SK-N-SH treated with all-trans-retinoic acid at 6 μM for 48 hours (cell line): ENCODE data around the gene APBB1.

Experiments
- ATAC-seq: fragments of 200-7000 bp; cut with Tn5 transposase; 3 replicates; pipeline ENCODE4 v1.9.1; 2020; ENCODE audit warnings: mild to moderate bottlenecking, moderate library complexity
- ARNTL ChIP-seq: fragments of 450-650 bp; formaldehyde crosslinking; IDR thresholded peaks from 2 replicates; pipeline ENCODE4 v1.5.0; 2020; ENCODE audit warnings: low read depth, mild to moderate bottlenecking, moderate library complexity, borderline replicate concordance
- BACH2 ChIP-seq: fragments of 250-450 bp; sonication (Bioruptor Pico); IDR thresholded peaks from 2 replicates; pipeline ENCODE4 v1.9.0; 2021; ENCODE audit warnings: mild to moderate bottlenecking, borderline replicate concordance
- CSDC2 ChIP-seq: fragments of 250-450 bp; sonication (Bioruptor Pico); IDR thresholded peaks from 2 replicates; pipeline ENCODE4 v1.5.0; 2020; ENCODE audit warnings: mild to moderate bottlenecking, moderate library complexity
- ESRRG ChIP-seq: fragments of 250-450 bp; sonication (Bioruptor Pico); IDR thresholded peaks from 2 replicates; pipeline ENCODE4 v1.6.1; 2021; ENCODE audit warnings: mild to moderate bottlenecking
- GLIS3 ChIP-seq: fragments of 250-450 bp; sonication (Bioruptor Pico); IDR thresholded peaks from 2 replicates; pipeline ENCODE4 v1.5.0; 2020; ENCODE audit warnings: mild to moderate bottlenecking, moderate library complexity
- ISL1 ChIP-seq: fragments of 250-450 bp; sonication (Bioruptor Pico); IDR thresholded peaks from 2 replicates; pipeline ENCODE4 v2.1.2; 2022; ENCODE audit warnings: mild to moderate bottlenecking, moderate library complexity
- PPARA ChIP-seq: fragments of 250-450 bp; sonication (Bioruptor Pico); IDR thresholded peaks from 2 replicates; pipeline ENCODE4 v1.5.0; 2020; ENCODE audit warnings: mild to moderate bottlenecking, borderline replicate concordance
- RARB ChIP-seq: fragments of 250-450 bp; sonication (Bioruptor Pico); IDR thresholded peaks from 2 replicates; pipeline ENCODE4 v1.8.0; 2021; ENCODE audit warnings: mild to moderate bottlenecking, moderate library complexity
- SNAI2 ChIP-seq: fragments of 250-450 bp; sonication (Bioruptor Pico); IDR thresholded peaks from 2 replicates; pipeline ENCODE4 v1.5.0; 2020; ENCODE audit warnings: mild to moderate bottlenecking, moderate library complexity
- TCF4 ChIP-seq: fragments of 250-450 bp; sonication (Bioruptor Pico); IDR thresholded peaks from 2 replicates; pipeline ENCODE4 v1.8.0; 2021; ENCODE audit warnings: mild to moderate bottlenecking, moderate library complexity, borderline replicate concordance
- TOX ChIP-seq: fragments of 250-450 bp; sonication (Bioruptor Pico); IDR thresholded peaks from 2 replicates; pipeline ENCODE4 v1.8.0; 2021; ENCODE audit warnings: mild to moderate bottlenecking, moderate library complexity, borderline replicate concordance
- ZC3H10 ChIP-seq: fragments of 250-450 bp; sonication (Bioruptor Pico); IDR thresholded peaks from 2 replicates; pipeline ENCODE4 v1.5.1; 2021; ENCODE audit warnings: mild to moderate bottlenecking, moderate library complexity
- ZFP3 ChIP-seq: fragments of 250-450 bp; sonication (Bioruptor Pico); IDR thresholded peaks from 2 replicates; pipeline ENCODE4 v1.5.0; 2020; ENCODE audit warnings: mild to moderate bottlenecking, moderate library complexity
- ZFP30 ChIP-seq: fragments of 450-650 bp; formaldehyde crosslinking; IDR thresholded peaks from 2 replicates; pipeline ENCODE4 v1.5.0; 2022; ENCODE audit warnings: mild to moderate bottlenecking, moderate library complexity
- ZNF565 ChIP-seq: fragments of 450-650 bp; formaldehyde crosslinking; conservative IDR thresholded peaks from 2 replicates; pipeline ENCODE4 v1.5.0; 2020; ENCODE audit warnings: low read depth, mild to moderate bottlenecking, moderate library complexity
- ZNF70 ChIP-seq: fragments of 450-650 bp; formaldehyde crosslinking; IDR thresholded peaks from 2 replicates; pipeline ENCODE4 v1.5.0; 2020; ENCODE audit warnings: mild to moderate bottlenecking, moderate library complexity
- ZNF8 ChIP-seq: fragments of 450-650 bp; formaldehyde crosslinking; IDR thresholded peaks from 2 replicates; pipeline ENCODE4 v1.5.0; 2020; ENCODE audit warnings: mild to moderate bottlenecking, moderate library complexity
- TF ChIP-seq, protein P1 (sequence below): fragments of 250-450 bp; sonication (Bioruptor Pico); IDR thresholded peaks from 2 replicates; pipeline ENCODE4 v1.5.1; 2021; ENCODE audit warnings: mild to moderate bottlenecking, moderate library complexity
- TF ChIP-seq, protein P2 (sequence below): fragments of 250-450 bp; sonication (Bioruptor Pico); IDR thresholded peaks from 2 replicates; pipeline ENCODE4 v1.5.1; 2020; ENCODE audit warnings: low read depth, mild to moderate bottlenecking, moderate library complexity
- TF ChIP-seq, protein P3 (sequence below): fragments of 250-450 bp; sonication (Bioruptor Pico); IDR thresholded peaks from 2 replicates; pipeline ENCODE4 v1.8.0; 2020; ENCODE audit warnings: mild to moderate bottlenecking, moderate library complexity, borderline replicate concordance
- TF ChIP-seq, protein P4 (sequence below): fragments of 250-450 bp; sonication (Bioruptor Pico); IDR thresholded peaks from 2 replicates; pipeline ENCODE4 v1.5.0; 2020; ENCODE audit warnings: mild to moderate bottlenecking, moderate library complexity
- TF ChIP-seq, protein P5 (sequence below): fragments of 250-450 bp; sonication (Bioruptor Pico); IDR thresholded peaks from 2 replicates; pipeline ENCODE4 v1.8.0; 2021; ENCODE audit warnings: low read depth, mild to moderate bottlenecking, moderate library complexity, borderline replicate concordance

Gene APBB1

DNA sequence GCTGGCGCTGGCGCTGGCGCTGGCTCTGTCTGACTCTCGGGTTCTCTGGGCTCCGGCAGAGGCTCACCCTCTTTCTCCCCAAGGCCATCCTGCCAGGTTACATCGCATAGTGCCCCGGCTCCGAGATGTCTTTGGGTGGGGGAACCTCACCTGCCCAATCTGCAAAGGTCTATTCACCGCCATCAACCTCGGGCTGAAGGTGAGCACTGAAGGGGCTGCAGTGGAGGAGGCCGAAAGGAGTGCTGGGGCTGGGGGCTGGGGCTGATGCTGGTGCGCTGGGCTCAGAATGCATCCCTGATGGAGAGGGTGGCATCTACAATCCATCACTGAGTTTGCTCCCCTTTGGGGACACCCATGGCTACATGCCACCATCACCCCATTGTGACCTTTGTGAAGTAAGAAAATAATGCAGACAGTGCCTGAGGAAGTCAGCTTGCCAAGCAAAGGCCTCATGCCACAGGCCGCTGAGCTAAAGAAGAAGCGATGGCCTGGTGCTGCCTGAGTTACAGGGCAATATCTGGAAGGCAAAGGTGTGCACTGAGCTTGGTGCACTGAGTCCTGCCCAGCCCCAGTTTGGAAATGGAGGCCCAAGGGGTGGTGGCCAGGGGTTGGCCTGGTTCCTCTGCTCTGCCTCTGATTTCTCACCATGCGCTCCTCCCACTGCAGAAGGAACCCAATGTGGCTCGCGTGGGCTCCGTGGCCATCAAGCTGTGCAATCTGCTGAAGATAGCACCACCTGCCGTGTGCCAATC, 28.0 kb downstream of the APBB1 start:
- ATAC-seq, result peak; percentile 5; the same call in 2 of the 3 replicates
- TF ChIP-seq ZC3H10 (CRISPR knock-in tag), result no peak
- TF ChIP-seq PPARA, result no peak
- TF ChIP-seq ZFP30 (CRISPR knock-in tag), result no peak
- no peak for TF ChIP-seq CSDC2
- no peak for TF ChIP-seq ZNF70 (CRISPR knock-in tag)
- TF ChIP-seq, protein P1, sequence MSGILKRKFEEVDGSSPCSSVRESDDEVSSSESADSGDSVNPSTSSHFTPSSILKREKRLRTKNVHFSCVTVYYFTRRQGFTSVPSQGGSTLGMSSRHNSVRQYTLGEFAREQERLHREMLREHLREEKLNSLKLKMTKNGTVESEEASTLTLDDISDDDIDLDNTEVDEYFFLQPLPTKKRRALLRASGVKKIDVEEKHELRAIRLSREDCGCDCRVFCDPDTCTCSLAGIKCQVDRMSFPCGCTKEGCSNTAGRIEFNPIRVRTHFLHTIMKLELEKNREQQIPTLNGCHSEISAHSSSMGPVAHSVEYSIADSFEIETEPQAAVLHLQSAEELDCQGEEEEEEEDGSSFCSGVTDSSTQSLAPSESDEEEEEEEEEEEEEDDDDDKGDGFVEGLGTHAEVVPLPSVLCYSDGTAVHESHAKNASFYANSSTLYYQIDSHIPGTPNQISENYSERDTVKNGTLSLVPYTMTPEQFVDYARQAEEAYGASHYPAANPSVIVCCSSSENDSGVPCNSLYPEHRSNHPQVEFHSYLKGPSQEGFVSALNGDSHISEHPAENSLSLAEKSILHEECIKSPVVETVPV (CRISPR knock-in tag), result no peak
- no peak for TF ChIP-seq ARNTL
- TF ChIP-seq SNAI2 (CRISPR knock-in tag), result no peak
- TF ChIP-seq, protein P2, sequence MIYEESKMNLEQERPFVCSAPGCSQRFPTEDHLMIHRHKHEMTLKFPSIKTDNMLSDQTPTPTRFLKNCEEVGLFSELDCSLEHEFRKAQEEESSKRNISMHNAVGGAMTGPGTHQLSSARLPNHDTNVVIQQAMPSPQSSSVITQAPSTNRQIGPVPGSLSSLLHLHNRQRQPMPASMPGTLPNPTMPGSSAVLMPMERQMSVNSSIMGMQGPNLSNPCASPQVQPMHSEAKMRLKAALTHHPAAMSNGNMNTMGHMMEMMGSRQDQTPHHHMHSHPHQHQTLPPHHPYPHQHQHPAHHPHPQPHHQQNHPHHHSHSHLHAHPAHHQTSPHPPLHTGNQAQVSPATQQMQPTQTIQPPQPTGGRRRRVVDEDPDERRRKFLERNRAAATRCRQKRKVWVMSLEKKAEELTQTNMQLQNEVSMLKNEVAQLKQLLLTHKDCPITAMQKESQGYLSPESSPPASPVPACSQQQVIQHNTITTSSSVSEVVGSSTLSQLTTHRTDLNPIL, result no peak
- no peak for TF ChIP-seq TCF4 (CRISPR knock-in tag)
- TF ChIP-seq, protein P3, sequence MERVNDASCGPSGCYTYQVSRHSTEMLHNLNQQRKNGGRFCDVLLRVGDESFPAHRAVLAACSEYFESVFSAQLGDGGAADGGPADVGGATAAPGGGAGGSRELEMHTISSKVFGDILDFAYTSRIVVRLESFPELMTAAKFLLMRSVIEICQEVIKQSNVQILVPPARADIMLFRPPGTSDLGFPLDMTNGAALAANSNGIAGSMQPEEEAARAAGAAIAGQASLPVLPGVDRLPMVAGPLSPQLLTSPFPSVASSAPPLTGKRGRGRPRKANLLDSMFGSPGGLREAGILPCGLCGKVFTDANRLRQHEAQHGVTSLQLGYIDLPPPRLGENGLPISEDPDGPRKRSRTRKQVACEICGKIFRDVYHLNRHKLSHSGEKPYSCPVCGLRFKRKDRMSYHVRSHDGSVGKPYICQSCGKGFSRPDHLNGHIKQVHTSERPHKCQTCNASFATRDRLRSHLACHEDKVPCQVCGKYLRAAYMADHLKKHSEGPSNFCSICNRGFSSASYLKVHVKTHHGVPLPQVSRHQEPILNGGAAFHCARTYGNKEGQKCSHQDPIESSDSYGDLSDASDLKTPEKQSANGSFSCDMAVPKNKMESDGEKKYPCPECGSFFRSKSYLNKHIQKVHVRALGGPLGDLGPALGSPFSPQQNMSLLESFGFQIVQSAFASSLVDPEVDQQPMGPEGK, result no peak
- TF ChIP-seq ISL1 (CRISPR knock-in tag), result no peak
- TF ChIP-seq ESRRG (CRISPR knock-in tag), result no peak
- TF ChIP-seq RARB (CRISPR knock-in tag), result no peak
- no peak for TF ChIP-seq ZFP3 (CRISPR knock-in tag)
- TF ChIP-seq, protein P4, sequence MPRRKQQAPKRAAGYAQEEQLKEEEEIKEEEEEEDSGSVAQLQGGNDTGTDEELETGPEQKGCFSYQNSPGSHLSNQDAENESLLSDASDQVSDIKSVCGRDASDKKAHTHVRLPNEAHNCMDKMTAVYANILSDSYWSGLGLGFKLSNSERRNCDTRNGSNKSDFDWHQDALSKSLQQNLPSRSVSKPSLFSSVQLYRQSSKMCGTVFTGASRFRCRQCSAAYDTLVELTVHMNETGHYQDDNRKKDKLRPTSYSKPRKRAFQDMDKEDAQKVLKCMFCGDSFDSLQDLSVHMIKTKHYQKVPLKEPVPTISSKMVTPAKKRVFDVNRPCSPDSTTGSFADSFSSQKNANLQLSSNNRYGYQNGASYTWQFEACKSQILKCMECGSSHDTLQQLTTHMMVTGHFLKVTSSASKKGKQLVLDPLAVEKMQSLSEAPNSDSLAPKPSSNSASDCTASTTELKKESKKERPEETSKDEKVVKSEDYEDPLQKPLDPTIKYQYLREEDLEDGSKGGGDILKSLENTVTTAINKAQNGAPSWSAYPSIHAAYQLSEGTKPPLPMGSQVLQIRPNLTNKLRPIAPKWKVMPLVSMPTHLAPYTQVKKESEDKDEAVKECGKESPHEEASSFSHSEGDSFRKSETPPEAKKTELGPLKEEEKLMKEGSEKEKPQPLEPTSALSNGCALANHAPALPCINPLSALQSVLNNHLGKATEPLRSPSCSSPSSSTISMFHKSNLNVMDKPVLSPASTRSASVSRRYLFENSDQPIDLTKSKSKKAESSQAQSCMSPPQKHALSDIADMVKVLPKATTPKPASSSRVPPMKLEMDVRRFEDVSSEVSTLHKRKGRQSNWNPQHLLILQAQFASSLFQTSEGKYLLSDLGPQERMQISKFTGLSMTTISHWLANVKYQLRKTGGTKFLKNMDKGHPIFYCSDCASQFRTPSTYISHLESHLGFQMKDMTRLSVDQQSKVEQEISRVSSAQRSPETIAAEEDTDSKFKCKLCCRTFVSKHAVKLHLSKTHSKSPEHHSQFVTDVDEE (CRISPR knock-in tag), result no peak
- no peak for TF ChIP-seq BACH2 (CRISPR knock-in tag)
- TF ChIP-seq, all 23 proteins: peak for 0

DNA sequence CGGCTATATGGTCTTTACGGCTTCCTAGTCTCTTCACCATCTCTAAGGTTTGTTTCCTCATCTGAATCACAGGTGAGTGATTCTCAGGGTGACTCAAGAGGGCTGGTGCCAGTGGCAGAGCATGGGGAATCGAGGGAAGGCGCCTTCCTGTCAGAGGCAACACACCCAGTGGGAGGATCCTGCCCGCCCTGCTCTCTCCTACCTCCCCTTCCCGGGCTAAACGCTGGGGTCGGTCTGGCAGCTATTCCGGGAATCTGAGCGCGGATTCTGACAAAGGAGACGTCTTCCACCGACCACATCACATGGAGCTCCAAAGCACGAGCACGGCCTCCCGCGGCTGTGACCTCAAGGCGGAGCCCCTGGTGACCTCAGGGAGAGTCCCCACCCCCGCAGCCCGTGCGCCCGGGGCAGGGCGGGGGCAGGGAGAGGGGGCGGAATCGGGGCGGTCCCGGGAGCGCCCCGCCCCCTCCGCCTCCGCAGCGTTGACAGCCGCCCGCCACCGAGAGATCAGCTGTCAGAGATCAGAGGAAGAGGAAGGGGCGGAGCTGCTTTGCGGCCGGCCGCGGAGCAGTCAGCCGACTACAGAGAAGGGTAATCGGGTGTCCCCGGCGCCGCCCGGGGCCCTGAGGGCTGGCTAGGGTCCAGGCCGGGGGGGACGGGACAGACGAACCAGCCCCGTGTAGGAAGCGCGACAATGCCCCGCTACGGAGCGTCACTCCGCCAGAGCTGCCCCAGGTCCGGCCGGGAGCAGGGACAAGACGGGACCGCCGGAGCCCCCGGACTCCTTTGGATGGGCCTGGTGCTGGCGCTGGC, 28.8 kb downstream of the APBB1 start, which contains the start of gene SMPD1:
SMPD1 (plus strand) TSS at position 570 of the 813 bp plus-strand sequence; CDS start at position 695, 125 bp downstream.
- TF ChIP-seq RARB (CRISPR knock-in tag) (no peak), ARNTL (no peak), ESRRG (CRISPR knock-in tag) (no peak), SNAI2 (CRISPR knock-in tag) (no peak), ZC3H10 (CRISPR knock-in tag) (no peak), GLIS3 (CRISPR knock-in tag) (no peak), TOX (no peak), PPARA (no peak), ZNF565 (CRISPR knock-in tag) (no peak), ZNF8 (CRISPR knock-in tag) (no peak), BACH2 (CRISPR knock-in tag) (no peak), TCF4 (CRISPR knock-in tag) (no peak), CSDC2 (no peak)
- TF ChIP-seq, protein P5, sequence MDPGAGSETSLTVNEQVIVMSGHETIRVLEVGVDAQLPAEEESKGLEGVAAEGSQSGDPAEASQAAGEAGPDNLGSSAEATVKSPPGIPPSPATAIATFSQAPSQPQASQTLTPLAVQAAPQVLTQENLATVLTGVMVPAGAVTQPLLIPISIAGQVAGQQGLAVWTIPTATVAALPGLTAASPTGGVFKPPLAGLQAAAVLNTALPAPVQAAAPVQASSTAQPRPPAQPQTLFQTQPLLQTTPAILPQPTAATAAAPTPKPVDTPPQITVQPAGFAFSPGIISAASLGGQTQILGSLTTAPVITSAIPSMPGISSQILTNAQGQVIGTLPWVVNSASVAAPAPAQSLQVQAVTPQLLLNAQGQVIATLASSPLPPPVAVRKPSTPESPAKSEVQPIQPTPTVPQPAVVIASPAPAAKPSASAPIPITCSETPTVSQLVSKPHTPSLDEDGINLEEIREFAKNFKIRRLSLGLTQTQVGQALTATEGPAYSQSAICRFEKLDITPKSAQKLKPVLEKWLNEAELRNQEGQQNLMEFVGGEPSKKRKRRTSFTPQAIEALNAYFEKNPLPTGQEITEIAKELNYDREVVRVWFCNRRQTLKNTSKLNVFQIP (CRISPR knock-in tag), result no peak
- TF ChIP-seq, protein P2, result no peak
- TF ChIP-seq, protein P1 (CRISPR knock-in tag), result no peak
- ATAC-seq, result peak; percentile 93
